NCI-H2196 treated with DMSO at 0.1 percent for 48 hours (cell line): ENCODE data around the gene ARPC4.
"Not testable (repeated sequence)": the region's sequence is repeated elsewhere in the genome, so short reads cannot be mapped to it uniquely, and the experiment has no call there.

ENCODE experiments used
- DNase-seq: peaks from one replicate; lab custom pipeline; 2025; ENCODE audit not compliant: unreplicated experiment; lab: John Stamatoyannopoulos, UW

The ARPC4 gene

GRCh38 chr3:9818666-9819335, 25.9 kb downstream of the ARPC4 start:
- no peak for DNase-seq

- DNase-seq = no peak
Observed at GRCh38 chr3:9820543-9820942, 27.7 kb downstream of the ARPC4 start.

GRCh38 chr3:9820946-9821345, 28.1 kb downstream of the ARPC4 start:
- DNase-seq = no peak

- no peak for DNase-seq
Observed at GRCh38 chr3:9825451-9826040, 32.7 kb downstream of the ARPC4 start.

- no peak for DNase-seq
Observed at GRCh38 chr3:9826815-9827573, 34.1 kb downstream of the ARPC4 start.

GRCh38 chr3:9828801-9829755, 36.2 kb downstream of the ARPC4 start:
- DNase-seq = no peak

GRCh38 chr3:9831253-9831652, 38.4 kb downstream of the ARPC4 start:
- DNase-seq = no peak

- no peak for DNase-seq
Observed at GRCh38 chr3:9833078-9833477, 40.2 kb downstream of the ARPC4 start.

GRCh38 chr3:9834520-9835380, 41.9 kb downstream of the ARPC4 start:
- no peak for DNase-seq

GRCh38 chr3:9837701-9838582, 45.1 kb downstream of the ARPC4 start:
- no peak for DNase-seq

- no peak for DNase-seq
Observed at GRCh38 chr3:9838856-9839255, 46.0 kb downstream of the ARPC4 start.

- DNase-seq = no peak
Observed at GRCh38 chr3:9841015-9841414, 48.1 kb downstream of the ARPC4 start.

- peak; percentile 56 for DNase-seq
Observed at GRCh38 chr3:9843715-9844438, 51.0 kb downstream of the ARPC4 start, which contains the start of gene RPUSD3. RPUSD3 (minus strand) TSS chr3:9844008; CDS start chr3:9843990, 18 bp downstream.

- no peak for DNase-seq
Observed at GRCh38 chr3:9846231-9846630, 53.3 kb downstream of the ARPC4 start.

- no peak for DNase-seq
Observed at GRCh38 chr3:9846931-9847488, 54.1 kb downstream of the ARPC4 start.

- DNase-seq = not testable (repeated sequence)
Observed at GRCh38 chr3:9847870-9848269, 55.0 kb downstream of the ARPC4 start.

GRCh38 chr3:9848860-9849259, 56.0 kb downstream of the ARPC4 start:
- not testable (repeated sequence) for DNase-seq

GRCh38 chr3:9851383-9851782, 58.5 kb downstream of the ARPC4 start:
- not testable (repeated sequence) for DNase-seq
